GM19468 (cell line): ENCODE data around the gene ARRB1.
"Not testable (repeated sequence)": the region's sequence is repeated elsewhere in the genome, so short reads cannot be mapped to it uniquely, and the experiment has no call there.

Experiments
- ATAC-seq: cut with Tn5 transposase; IDR thresholded peaks from one replicate; pipeline ENCODE4 v1.9.1; 2021; ENCODE audit warnings: mild to moderate bottlenecking, moderate library complexity, moderate number of reproducible peaks; ENCODE audit not compliant: unreplicated experiment; ENCODE audit errors: extremely low read depth

The ARRB1 gene

DNA sequence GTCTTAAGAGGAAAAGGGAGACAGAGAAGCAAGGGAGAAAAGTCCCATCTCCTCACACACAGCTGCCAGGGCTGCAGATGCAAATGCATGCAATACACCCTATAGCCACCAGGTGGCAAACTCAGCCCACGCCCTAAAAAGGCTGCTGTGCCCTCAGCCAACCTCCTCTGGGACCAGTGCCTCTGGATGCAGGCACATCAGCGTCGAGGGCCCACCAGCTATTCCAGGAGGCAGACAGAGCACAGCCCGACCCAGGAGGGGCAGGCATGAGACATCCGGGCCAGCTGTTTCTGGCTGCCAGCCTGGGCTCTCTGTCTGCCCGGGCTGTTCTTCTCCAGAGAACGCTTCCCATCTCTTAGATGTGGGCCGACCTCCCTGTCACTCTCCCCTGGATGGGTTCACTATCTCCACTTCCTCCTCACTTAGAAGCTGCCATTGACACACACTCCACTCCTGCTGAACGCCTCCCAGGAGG is 71.2 kb downstream of the ARRB1 start:
- no peak for ATAC-seq

DNA sequence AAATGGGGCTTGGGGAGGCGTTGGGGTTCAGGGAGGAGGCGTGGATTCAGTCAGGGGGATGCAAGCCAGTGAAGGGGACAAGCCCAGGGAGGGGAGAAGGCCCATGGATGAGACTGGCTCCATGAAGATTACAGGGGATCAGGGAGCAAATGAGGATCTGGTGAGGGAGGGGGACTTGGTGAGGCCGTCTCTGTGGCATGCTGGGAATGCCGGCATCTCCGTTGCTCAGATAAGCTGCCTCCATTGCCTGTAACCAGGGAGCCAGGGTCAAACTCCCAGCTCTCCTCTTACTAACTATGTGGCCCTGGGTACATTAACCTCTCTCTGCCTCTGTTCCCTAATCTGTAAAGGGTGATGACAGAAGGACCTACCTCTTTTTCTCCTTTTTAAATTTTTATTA is 72.2 kb downstream of the ARRB1 start:
- ATAC-seq, result no peak

DNA sequence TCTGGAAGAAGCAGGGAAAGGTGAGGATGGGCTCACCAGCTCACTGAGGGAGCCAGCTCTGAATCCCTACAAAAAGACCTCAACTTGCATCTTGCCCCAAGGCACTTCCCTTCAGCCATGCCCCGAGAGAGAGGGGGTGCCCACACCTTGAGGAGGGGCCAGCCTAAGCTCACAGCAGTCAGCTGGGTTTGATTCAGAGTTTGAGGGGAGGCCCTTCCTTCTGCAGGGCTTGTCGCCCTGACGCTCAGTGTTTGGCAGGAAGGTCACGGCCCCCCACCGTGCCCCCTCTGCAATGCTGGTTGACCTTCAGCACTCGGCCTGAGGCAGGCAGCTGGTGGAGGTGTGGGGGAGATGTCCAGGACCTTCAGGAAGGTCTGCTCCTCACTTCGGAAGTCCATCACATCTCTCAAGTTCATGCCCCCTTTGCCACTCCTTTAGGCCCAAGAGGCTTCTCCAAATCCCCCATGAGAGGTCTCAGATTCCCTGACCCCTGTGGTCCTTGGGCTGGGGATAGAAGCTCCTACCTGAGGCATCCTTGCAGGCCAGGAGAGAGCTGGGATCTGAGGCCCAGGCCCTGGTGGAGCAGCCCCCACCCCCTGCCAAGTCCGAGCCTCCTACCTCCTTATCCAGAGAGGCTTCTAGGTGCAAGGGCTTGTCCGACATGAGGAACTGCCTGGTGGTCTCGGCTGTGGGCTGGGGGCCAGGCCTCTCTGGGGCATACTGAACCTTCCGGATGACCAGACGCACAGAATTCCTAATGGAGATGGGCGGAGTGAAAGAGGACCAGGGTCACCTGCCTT is 73.3 kb downstream of the ARRB1 start:
- no peak for ATAC-seq

DNA sequence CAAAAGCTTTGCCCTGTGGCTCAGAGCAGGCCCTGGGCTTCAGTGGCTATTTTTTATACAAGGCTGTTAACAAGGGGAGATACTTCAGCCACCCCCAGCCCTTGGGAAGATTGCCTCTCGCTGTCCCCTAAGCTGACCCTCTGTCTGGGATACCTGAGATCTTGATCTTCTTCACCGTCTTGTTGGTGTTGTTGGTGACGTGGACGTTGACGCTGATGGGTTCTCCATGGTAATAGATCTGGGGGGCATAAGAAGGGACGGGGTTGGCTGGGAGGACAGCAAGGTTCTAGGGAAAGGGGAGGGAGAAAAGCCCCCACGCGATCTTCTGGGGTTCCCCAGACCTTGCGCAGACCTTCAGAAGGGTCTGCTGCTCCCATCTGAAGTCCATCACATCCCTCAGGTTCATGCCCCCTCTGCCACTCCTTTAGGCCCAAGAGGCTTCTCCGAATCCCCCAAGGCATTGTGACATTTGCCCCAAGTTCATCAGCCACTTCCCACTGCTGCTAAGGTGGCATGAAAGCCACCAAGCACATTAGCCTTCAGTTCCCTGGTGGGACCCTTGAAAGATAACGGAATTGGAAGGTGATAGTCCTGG is 74.2 kb downstream of the ARRB1 start:
- no peak for ATAC-seq

DNA sequence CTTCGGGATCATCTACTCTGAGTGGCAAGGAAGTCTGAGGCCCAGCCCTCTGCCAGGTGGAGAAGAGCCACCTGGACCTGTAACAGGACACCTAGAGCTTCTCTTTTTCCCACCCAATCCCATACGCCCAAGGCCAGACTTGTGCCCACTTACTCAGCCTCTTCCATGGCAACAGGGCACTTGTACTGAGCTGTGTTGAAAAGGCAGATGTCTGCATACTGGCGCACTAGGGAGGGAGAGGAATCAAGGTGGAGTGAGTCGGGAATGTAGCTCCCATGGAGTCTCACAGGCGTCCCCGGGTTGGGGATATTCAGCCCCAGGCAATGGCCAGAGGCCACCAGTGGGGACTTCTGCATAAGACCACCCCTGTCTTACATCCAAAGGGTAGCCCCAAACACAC is 74.8 kb downstream of the ARRB1 start:
- ATAC-seq, result no peak

DNA sequence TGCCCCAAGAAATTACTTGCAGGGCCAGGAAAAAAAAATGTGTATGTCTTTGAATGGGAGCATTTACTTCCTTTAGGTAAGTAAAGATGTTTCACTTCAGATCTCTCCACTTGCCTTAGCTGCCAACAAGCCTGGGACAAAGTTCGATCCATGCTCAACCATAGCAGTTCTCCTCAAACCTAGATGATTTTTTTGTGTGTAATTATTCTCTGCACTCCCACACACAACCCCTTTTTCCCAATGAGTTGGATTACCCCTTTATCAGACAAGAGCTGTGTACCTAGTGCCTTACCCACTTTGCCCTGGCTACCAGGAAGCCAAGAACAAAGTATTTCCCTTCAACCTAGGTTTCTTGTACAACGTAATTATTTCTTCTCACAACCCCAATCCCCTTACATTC is 75.3 kb downstream of the ARRB1 start:
- no peak for ATAC-seq

DNA sequence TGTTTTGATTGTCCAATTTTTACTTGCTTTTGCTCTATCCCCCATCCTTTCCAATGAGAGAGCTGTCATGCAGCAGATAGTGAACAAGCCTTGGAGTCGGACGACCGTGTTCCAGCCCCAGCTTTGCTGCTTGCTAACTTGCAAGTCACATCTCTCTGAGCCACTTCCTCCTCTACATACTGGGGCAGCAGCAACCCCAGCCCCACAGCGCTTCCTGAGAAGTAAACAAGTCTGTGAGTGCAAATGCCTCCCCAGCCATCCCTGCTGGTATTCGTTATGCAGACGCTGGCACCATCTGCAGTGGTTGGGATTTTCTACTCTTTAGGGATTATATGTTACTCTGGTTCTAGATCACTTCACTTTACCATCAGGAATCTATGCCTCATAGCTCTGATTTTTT is 75.9 kb downstream of the ARRB1 start:
- ATAC-seq, result no peak

DNA sequence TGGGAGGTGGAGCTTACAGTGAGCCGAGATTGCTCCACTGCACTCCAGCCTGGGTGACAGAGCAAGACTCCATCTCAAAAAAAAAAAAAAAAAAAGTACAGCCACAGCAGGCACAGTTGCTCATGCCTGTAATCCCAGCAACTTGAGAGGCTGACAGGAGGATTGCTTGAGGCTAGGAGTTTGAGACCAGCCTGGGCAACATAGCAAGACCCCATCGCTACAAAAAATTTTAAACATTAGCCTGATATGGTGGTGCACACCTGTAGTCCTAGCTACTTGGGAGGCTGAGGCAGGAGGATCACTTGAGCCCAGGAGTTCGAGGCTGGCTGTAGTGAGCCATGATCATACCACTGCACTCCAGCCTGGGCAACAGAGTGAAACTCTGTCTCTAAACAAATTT is 76.7 kb downstream of the ARRB1 start:
- not testable (repeated sequence) for ATAC-seq

DNA sequence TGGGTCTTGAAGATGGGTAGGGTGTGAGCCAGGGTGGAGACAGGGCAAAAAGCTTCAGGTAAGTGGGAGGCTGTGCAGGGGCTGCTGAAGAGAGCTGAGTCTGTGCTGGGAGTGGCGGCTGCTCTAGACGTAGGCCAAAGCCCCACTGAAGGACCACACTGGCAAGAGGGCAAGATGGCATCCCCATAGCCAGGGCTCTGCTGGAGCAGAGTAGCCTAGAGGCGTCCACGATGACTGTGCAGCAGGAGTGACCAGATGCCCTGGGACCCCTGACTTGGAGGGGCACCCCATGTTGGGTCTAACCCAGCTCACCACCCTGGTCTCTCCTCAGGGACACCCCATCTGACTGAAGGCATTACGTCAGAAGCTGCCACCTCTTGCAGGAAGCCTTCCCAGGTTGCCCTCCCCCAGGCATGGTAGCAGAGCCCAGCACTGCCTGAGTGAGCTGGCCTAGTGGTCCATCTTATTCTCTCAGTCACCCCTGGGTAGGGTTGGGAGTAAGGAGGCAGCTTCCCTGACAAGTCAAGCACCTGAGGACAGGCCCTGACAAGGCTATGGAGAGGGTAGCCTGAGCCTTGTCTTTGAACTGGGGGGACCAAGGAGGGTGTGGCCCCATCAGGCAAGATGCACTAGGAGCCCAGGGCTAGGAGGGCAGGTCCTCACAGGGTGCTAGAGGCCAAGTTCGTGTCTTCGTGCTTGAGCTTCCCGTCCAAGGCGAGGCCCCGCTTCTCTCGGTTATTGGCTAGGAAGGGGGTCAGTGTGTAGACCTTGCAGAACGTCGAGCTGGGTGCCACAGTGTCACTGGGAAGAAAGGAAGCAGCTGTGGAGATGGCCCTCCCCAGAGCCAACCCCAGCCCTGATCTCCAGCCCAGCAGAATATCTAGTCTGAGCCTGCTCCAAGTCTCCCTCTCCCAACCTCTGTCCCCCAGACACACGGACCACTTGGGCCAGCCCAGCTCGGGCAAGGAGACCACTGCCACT is 77.8 kb downstream of the ARRB1 start:
- ATAC-seq, result no peak

DNA sequence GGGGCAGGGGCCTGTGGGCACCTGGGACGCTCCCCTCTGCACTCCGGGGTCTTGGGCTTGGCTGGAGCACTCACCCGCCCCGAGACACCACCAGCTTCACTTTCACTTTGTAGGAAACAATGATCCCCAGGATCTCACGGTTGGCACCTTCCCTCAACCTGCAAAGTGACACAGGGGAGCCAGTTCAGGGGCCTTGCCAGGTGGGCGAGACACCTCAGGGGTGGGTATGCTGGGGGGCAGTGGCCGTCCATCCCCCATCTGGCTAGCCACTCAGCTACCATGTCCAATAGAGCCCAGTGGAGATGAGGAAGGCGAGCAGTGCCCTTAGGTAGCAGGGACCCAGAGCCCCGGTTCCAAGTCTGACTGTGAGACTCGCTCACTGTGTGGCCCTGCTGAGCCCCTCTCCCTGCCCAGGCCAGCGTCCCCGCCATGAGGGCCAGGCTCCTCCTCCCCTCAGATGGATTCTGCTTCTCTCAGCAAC is 78.6 kb downstream of the ARRB1 start:
- no peak for ATAC-seq

DNA sequence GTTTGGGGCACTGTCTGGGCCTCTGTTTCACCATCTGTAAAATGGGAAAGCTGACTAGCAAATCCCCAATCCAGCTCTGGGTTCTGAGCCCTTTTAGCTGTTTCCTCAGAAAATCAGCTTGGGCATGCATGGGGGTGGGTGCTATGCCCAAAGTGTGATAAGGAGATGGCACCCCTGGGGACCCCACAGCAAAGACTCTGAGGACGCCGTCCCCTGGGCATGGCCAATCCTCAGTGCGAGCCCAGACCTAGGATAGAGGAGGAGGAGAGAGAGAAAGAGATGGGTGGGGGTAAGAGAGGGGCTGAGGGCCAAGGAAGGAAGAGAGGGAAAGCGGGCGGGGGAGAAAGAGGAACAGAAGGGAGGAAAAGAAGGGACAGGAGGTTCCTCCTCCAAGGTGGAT is 79.1 kb downstream of the ARRB1 start:
- no peak for ATAC-seq

DNA sequence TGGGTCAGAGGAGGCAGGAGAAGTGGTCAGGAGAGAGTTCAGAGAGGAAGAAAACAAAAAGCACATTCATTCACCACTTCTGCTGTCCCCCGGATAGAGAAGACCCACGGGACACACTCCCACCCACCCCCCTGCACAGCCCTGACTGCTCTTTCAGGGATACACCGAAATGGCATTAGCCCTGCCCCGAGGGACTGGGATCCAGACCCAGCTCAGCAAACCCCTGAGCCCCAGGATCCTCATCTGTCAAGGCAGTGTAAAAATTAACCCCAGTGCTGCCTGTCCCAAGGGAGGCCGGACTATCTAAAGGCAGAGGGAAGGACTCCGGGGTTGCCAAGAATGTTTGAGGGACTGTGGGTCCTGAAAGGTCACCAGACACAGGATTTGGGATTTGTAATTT is 79.7 kb downstream of the ARRB1 start:
- no peak for ATAC-seq

DNA sequence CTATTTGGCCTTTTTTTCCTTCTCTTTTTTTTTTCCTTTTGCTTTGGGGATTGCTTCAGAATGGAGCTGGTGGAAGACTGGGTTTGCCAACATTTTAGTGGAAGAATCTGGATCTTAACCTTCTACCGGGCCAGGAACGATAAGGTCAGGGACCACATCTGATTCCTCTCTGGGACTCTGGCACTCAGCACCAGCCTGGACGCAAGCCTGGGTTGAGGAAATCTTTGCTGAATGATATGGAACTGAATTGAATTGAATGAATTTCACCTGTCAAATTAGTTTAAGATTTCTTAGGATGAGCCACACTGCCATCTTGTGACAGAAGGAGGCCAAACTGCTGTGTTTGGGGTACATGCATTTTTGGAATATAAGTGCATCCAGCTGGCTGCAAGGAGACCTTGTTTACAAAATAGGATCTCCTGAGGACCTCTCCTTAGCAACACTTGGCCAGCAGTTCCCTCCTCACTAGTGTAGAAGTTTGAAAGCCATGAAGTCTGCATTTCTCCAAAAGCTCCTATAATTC is 80.5 kb downstream of the ARRB1 start:
- no peak for ATAC-seq

DNA sequence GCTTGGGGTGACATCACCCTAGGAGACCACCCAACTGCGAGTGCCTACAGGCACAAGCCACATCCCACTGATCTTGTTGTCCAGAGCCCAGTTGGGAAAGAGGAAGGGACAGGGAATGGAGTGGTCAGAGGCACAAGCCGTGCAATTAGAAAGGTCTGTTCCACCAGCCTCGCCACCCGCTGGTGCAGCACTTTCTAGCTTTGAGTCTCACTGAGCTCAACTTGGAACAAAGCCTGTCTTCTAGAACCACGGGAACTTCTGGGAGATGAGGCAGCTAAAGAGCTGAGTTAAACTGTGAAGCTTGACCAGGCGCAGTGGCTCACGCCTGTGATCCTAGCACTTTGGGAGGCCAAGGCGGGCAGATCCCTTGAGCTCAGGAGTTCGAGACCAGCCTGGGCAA is 81.6 kb downstream of the ARRB1 start:
- no peak for ATAC-seq

DNA sequence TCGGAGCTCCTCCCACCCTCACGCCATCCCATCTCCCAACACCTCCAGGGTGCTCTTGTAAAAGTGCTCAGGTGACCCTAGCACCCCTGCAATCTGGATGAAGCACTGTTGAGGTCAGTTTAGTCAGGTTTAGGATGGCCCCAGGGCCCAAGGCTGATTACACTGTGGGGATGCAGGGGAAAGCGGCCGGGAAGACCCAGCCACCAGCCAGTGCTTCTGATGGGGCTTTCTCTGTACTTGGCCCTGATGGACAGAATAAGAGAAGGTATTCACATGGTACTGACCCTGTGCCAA is 82.1 kb downstream of the ARRB1 start:
- ATAC-seq, result no peak

DNA sequence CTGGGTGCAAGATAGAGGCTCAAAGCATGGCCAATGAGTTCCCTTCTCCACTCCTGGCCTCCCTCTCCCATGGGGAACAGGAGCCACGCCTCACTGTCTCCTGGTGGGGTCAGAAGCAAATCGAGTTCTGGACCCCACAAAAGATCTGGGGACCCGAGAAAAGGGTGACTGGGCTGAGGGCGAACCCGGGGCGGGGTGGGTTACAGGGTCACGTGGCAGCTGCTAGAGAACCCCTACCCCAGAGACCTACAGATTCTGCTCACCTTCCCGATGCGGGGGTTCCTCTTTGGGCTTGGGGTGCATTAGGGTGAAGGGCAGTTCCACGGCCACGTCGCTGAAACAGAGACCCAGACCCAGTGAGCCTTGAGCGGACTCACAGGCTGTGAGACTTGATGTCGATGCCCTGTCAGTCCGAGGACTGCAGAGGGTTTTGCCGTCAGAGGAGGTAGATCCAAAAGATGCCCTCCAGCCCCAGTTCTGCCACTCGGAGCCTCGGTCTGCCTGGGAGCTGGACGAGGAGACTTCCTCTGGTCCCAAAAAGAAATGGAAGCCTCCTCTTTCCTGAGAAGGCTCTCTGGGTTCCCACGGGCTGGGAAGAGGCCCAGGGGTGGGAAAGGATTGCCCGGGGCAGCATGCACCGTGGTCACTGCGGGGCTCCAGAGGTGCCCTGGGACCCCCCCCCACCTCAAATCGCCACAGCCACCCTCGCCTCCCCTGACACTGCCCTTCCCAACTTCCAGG is 82.7 kb downstream of the ARRB1 start:
- no peak for ATAC-seq

DNA sequence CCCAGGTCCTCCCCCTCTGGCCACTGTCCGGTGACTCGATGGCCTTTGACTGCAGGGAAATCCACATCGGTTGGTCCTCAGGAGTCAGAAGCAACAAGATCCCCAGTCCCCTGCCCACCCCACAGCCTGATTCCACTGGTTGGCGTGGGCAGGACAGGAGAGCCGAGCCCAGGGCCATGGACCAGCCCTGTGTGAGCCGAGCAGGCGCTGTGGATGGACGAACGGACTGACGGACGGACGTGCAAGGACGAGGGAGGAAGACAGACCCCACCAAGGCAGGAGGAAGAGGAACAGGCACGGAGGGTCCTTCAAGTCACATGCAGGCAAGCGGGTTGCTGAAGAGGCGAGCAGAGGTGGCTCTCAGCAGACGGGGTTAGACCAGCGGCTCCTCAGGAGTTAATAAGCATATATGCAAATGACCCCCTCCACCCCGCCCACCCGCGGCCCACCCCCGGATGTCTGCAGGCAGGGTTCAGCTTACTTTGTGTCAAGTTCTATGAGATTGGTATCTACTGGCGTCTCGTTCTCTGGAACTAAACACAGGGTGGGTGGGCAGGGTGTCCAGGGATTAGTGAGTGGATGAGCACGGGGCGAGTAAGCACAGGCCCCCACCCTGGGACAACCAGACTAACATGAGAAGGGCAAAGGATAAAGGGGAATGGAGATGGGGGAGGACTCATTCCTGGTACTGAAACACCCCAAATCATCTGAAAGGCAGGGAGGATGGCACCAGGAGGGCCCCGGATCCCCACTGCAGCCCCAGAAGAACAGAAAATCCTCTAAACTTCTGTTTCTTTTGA is 84.1 kb downstream of the ARRB1 start:
- no peak for ATAC-seq

DNA sequence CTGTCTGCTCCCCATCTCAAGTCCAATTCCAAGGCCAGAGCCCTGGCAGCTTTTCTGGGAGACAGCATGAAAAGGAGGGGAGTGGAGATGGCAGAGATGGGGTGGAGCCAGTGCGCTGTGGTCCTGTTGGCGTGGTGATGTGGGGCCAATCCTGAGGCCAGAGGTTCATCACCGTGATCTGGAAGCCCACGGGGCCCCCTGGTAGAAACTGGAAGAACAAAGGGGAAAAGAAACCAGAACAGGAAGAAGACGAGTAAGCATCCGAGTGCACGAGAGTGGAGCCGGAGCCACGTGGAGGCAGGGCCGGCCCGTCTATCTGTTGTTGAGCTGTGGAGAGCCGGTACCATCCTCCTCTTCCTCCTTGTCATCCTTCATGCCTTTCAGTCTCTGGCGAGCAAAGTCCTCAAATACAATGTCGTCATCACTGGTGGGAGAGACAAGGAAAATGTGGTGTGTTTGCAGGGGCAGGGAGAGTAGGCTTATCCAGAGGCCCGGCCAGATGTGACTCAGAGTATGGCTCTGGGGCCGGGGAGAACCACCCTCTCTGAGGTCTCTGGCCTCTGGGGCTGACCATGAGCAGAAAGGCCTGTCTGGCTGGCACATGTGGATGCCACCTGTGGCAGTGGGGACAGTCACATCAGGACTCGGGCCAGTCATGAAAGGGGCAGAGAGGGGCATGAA is 85.5 kb downstream of the ARRB1 start:
- no peak for ATAC-seq

DNA sequence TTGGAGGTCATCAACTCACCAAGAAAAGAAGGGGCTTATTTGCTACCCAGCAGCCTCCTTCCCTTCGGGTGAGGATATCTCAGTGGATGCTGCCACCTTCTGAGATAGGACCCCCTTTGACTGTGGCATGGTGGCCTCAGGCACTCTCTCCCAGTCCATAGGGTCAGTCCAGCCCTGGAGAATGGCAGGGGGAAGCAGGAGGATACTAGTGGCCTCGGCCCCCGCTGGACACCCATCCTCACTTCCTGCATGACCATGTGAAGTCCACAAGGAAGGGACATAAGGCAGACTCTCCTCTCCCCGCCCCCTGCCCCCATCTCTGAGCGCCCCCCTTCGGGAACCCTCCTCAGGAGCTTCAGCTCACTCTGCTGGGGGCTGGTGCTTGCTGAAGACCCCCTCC is 86.5 kb downstream of the ARRB1 start:
- ATAC-seq, result no peak
